Myocyte (in vitro differentiated cells): ENCODE results near the gene ETV5. TPM values are rescaled to one million over a fixed set of nuclear protein-coding genes. Genes with fewer than 3 reads are reported as not detected.
A peak's percentile ranks its signal among the peaks of the same experiment; 100 is the strongest.
"Not testable (repeated sequence)": the region's sequence is repeated elsewhere in the genome, so short reads cannot be mapped to it uniquely, and the experiment has no call there.

Experiments
- DNase-seq: peaks from one replicate; pipeline ENCODE4 v3.0.0-alpha.2; 2012; ENCODE audit warnings: low read depth
- total RNA-seq: library from RNA; depleted of rRNA; stranded (reverse); fragments of >200 nt; gene quantifications from 2 replicates; pipeline ENCODE4 v1.2.3, GENCODE V29; 2014

ETV5 gene
- total RNA-seq, 1 donor from 2014 or later: 131 TPM

DNA sequence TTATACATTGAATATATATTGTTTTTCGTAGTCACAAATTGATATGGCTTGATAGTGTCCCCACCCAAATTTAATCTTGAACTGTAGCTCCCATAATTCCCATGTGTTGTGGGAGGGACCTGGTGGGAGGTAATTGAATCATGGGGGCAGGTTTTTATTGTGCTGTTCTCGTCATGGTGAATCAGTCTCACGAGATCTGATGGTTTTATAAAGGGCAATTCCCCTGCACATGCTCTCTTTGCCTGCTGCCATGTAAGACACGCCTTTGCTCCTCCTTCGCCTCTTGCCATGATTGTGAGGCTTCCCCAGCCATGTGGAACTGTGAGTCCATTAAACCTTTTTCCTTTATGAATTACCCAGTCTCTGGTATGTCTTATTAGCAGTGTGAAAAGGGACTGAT is 82.9 kb downstream of the ETV5 start:
- DNase-seq: not testable (repeated sequence)

DNA sequence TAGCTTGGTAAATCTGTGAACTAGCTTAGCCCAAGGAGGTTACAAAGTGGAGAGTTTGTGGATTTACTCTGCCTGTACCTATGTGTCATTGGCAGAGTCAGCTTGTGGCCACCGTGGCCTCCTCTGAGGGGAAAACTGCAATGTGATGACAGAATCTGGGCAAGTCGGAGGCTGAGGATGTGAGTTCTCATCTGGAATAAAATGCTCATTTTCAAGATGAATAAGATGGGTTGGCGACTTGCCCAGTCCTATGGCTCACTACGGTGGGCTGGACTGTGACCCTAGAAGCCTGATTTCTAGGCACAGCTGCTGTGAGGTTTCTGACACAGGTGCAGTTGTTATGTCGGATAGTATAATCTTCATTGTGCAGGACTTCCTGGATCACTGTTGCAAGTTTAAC is 83.7 kb downstream of the ETV5 start:
- peak; percentile 82 for DNase-seq

DNA sequence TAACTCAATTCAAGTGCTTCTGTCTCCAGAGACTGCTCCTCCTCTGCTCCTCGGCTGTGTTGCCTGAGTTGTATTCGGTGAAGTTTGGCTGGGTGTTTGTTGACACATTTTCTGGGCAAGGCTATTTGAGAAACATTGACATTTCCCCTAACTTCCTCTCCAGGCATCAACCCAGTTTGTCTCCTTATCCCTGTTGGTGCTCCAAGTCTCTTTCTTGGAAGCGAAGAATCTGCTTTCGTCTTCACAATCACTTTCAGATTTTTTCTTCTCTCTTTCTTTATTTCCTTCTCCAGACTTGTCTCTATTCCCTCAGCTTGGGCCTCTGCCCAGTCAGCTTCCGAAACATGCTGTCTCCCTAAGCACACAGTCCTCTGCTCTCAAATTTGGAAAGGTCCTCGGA is 84.7 kb downstream of the ETV5 start:
- no peak for DNase-seq

DNA sequence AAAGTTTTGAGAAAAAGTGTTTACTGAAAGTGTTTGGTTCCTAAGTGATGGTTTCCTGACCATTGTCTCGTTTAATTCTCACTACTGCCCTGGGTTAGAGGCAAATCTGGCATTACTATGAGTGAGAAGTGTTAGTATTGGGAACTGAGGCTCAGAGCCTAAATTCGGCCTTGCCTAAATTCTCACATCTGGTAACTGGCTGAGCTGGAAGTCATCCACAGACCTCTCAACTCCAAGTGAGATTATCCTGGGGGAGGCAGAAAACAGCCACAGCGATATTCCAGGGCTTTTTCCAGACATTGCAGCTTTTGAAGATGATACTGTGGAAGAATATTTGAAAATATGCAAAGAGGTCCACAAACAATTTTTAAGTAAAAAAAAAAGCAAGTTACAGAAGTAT is 86.0 kb downstream of the ETV5 start:
- no peak for DNase-seq

DNA sequence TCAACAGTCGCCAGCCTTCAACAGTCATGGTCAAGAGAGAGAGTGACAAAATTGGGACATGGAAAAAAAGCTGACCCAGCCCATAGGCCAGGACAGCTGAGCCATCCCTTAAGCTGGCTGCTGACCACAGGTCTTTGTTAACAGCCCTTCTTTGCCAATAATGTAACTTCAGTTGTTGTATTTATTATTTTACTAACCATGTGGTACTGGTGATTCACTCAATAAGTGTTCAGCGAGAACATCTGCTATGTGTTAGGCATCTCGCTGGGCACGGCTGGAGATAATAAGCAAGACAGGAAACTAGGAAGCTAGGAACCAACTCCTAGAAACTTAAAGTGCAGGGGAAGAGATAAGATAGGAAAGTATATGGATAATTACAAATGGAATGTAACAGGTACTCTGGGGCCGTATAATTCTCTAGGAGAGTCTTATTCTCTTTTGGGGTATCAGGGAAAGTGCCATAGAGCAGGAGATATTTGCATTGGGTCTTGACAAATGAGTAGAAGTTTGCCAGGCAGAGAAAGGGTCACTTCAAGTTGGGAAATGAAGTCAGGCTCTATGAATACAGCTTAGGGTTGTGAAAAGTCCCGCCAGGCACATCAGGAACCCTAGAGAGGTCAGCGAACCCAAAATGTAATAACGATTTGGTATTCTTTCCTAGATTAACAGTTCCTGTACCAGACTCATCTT is 87.1 kb downstream of the ETV5 start:
- DNase-seq: peak; percentile 98

DNA sequence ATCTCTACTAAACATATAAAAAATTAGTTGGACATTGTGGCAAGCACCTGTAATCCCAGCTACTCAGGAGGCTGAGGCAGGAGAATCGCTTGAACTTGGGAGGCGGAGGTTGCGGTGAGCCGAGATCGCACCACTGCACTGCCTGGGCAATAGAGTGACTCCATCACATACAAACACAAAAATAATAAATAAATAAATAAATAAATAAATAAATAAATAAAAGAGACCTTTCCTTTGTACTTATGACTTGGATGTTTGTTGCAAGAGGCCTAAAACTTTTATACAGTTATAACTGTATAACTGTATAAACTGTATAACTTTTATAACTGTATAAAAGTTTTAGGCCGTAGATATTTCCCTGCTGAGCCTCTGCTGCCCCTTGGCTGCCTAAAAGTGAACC is 87.6 kb downstream of the ETV5 start:
- DNase-seq: not testable (repeated sequence)

DNA sequence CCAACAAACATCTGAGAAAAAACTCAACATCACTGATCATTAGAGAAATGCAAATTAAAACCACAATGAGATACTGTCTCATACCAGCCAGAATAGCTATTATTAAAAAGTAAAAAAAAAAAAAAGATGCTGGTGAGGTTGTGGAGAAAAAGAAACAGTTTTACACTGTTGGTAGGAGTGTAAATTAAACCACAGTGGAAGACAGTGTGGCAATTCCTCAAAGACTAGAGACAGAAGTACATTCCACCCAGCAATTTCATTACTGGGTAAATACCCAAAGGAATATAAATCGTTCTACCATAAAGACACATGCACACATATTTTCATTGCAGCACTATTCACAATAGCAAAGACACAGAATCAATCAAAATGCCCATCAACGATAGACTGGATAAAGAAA is 89.6 kb downstream of the ETV5 start:
- DNase-seq: not testable (repeated sequence)

DNA sequence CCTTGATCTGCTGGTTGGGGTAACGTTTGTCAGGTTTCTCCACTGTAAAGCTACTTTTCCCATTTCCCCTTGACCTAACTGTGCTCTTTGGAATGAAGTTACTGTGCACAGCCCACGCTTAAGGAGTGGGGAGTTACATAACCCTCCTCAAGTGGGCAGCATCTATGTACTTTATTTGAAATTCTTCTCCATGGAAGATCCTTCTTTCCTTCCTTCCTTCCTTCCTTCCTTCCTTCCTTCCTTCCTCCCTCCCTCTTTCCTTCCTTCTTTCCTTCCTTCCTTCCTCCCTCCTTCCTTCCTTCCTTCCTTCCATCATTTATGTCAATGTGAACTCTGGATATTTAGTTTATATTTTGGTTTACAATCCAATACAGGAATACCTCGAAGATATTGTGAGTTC is 94.0 kb downstream of the ETV5 start:
- DNase-seq: no peak

DNA sequence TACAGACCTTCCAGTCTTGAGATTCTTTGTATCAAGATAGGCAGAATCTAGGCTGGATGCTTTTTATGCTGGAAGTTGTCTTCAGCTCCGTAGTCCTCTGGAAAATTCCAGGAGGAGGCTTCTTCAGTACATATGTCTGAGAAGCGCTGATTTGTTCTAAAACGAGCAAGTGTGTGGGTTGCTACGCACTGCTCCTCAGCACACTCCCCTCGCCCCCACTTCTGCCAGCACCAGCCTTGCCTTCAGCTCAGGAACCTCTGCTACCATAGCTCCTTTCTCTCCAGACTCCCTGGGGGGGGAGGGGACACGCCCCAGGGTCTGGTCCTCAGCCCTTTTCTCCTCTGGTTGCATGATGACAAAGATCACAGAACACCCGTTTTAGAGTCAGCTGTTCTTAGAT is 95.6 kb downstream of the ETV5 start:
- no peak for DNase-seq

DNA sequence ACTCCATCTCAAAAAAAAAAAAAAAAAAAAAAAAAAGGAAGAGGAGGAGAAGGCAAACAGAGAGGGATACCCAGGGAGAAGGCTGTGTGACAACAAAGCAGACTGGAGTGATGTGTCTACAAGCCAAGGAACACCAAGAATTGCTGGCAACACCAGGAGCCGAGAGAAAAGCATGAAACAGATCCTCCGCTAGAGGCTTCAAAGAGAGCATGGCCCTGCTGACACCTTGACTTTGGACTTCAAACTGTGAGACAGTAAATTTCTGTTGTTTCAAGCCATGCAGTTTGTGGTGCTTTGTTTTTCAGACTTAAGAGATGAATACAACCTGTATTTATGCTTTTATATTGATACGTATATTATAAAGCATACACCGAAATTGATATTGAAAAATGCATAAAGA is 96.8 kb downstream of the ETV5 start:
- DNase-seq: no peak

DNA sequence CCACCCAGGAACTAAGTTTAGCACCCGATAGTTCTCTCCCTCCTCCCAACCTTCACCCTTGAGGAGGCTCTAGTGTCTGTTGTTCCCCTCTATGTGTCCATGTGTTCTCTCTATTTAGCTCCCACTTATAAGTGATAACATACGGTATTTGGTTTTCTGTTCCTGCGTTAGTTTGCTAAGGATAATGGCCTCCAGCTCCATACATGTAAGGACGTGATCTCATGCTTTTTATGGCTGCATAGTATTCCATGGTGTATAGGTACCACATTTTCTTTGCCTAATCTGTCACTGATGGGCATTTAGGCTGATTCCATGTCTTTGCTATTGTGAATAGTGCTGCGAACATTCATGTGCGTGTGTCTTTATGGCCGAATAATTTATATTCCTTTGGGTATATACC is 104.2 kb downstream of the ETV5 start:
- no peak for DNase-seq

DNA sequence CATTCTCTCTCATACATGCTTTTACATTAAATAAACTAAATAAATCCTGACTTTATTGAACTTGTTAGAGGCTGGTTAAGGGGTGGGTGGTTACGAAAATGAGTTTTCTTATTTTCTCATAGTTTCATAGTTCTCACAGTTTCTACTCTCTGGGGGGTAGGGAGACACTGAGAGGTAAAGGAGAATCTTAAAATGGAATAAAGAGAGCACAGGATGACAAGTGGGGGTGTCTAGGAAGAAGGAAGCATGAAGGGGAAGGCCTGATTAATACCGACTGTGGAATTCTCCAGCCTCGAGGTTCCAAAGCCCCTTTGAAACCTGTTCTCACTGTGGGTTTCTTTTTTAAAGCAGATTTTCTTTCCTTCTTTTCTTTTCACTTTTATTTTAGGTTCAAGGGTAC is 104.7 kb downstream of the ETV5 start:
- no peak for DNase-seq

DNA sequence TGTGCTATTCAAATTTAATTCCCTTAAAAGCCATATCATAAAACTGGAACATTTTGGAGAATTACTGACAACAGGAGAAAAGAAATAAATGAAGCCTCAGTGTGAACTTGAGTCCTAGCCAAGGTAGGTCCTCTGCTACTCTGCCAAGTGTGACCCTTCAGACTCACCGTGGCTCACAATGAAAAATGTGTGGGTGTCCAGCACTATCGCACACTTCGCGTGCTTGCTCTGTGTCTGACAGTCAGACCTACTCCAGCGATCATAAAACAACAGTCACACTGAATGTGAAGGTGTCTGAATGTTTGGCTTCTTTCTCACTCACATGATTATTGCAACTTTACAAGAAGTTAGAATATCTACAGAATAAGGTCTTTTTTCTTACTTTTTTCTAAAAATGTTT is 105.3 kb downstream of the ETV5 start:
- no peak for DNase-seq

DNA sequence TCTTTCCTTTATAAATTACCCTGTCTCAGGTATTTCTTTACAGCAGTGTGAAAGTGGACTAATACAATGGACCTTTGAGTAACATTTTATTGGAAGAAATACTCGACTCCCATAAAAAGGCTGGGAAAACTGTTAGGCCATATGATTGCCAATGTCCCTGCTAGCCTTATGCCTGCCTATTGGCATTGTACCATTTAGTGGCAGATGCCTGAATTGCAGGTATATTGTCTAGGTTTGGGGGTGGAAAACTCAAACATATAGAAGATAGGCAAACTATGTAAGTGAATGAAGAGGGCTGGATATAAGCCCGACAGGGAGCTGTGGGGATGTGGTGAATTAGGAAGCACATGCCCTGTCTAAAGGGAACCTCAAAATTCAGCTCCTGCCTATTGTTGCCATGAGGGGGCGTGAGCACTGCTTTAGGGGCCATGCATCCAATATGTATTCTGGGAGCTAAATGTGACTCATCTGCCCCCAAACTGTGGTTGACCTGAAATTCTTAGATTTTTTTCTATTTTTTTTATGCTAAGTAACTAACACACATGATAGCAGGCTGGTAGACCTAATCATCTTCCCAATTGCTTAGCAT is 105.9 kb downstream of the ETV5 start:
- peak; percentile 45 for DNase-seq

DNA sequence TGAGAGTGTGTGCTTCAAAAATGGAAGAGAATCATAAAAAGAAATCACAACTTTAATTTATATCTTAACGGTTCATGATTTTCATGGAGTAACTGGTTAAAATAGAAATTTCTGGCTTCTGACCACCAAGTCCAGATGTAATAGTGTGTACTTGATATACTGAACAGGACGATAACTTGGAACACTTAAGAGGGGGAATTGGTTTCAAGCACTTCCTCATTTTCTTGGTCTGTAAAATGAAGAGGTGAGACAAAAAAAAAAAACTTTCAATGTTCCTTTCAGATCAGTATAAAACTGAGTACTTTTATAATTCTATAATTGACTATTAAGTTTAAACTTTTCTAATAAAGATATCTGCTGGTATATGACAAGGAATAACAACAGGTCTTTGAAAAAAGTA is 107.0 kb downstream of the ETV5 start:
- DNase-seq: no peak

DNA sequence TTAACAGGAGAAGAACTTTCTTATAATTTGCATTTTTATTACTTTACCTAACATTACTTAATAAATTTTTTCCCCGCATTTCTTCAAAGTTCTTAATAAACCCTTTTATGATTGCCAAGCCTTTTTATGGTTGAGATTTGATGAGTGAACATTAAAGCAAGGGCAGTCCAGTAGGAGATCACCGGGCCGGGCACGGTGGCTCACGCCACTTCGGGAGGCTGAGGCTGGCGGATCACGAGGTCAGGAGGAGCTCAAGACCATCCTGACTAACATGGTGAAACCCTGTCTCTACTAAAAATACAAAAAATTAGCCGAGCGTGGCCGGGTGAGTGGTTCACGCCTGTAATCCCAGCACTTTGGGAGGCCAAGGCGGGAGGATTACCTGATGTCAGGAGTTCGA is 109.7 kb downstream of the ETV5 start:
- DNase-seq: no peak

DNA sequence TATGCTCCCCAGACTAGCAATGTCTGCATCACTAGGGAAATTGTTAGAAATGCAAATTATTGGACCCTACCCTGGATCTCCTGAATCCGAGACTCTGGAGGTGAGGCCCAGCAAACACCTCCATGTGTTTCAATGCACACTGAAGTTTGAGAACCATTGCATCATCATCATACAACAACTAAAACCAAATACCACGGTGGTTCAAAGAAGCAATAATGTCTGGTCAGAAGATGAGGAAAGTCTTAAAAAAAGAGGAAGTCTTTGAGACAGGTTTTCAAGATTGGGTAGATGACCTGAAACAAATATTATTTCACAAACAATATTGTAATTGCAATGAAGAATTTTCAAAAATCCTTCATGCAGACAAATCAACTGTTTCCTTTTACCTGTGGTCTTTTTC is 110.8 kb downstream of the ETV5 start:
- DNase-seq: no peak

DNA sequence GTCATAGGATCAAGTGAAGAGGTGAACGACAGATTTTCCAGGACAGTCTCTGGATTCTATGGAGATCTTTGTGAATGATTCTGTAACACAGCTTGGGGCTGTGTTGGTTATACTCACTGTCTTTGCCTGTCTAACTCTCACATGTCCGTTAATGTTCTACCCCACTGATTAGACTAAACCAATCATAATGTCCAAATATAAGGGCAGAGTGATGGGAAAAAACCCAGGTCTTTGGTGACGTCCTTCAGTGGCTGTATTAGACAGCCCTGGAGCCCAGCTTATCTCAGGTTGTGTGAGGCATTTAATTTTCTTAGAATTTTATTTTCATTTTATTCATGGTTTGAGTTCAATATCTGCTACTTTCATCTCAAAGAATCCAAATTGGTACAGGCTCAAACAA is 111.8 kb downstream of the ETV5 start:
- no peak for DNase-seq

Other genes with a start within 250 kb of the ETV5 start
- gene TRA2B, start 171.1 kb downstream of the ETV5 start, total RNA-seq: 103 and 114 TPM in 2 replicates